GM18498 (cell line): ENCODE measurements around the gene NRG2.

Experiments
- ATAC-seq: cut with Tn5 transposase; IDR thresholded peaks from one replicate; pipeline ENCODE4 v1.9.1; 2021; ENCODE audit warnings: mild to moderate bottlenecking, moderate library complexity; ENCODE audit not compliant: unreplicated experiment

Gene NRG2

DNA sequence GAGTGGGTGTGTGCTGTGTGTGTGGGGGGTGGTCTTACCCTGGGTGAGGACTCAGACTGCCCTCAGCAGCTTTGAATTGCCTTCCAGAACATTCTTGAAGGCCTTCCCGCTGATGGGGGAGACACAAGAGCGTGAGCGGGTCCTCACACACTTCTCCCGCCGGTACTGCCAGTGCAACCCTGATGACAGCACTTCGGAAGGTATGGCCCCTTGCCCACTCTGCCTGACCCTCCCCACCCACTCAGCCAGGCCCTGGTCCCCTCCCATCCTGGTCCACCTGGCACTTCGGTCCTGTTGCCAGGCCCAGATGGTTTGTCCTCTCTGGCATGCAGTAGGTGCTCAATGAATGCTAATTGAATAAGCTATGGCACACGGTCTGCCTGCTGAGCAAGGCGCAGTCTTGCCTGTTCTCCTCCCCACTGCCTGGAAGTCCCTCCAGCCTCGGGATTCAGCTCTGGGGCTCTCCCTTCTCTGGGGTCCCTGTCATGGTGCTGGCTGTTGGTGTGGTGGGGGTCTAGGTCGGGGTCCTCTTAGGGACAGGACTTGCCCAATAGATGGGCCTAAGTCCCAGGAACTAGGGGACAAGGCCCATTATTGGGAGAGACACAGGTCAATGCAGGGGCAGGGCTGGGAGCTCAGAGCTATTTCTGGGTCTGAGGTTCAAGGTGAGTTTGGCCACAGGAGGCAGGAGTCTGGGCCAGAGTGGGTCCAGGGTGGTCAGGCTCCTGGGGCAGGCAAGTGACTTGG is 221.1 kb downstream of the NRG2 start:
- ATAC-seq, result no peak

DNA sequence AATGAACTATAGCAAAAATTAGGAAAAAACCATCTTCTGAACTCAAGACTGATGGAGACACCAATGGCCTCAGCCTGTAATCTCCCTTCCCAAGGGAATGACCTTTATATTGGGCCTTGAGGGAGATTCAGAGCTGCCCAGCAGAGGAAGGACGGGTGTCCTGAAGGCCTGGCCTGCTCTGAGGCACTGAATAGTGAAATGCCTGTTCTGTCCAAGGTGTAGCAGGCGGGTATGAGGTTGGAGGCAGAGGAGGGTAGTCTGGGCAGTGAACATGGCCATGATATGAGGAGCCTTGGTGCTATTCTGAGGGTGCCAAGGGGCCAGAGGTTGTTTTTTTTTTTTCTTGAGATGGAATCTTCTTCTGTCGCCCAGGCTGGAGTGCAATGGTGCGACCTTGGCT is 222.5 kb downstream of the NRG2 start:
- no peak for ATAC-seq

DNA sequence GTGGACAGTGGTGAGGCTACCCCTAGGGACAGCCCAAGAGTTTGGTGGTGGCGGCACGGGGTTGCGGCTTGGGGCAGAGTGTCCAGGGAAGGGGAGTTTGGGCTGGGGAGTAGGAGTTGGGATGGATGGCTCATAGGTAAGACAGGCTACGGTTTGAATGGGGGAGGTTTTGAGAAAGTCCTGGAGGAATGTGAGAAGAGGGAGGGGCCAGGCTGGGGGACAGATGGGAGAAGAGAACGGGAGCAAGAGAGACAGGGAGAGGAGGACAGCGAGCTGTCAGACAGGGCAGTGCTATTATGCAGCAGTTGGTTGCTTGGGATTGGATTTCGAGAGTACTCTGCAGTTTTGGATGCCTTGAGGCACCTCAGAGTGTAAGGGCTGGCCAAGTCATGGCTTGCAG is 223.0 kb downstream of the NRG2 start:
- ATAC-seq, result no peak

DNA sequence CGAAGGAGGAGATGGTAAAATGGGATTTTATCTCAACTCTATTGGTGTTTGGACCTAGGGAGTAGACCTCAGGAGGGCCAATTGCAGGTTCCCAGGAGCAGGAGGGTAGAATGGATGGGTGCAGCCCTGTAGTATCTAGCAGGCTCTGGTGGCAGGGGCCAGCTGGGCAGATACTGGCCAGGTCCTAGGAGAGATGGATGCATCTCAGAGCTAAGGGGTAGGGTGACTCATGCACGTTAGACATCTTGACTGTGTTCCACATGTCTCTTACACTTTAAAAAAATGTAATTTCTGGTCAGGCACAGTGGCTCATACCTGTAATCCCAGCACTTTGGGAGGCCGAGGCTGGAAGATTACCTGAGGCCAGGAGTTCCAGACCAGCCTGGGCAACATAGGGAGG is 225.1 kb downstream of the NRG2 start:
- no peak for ATAC-seq

DNA sequence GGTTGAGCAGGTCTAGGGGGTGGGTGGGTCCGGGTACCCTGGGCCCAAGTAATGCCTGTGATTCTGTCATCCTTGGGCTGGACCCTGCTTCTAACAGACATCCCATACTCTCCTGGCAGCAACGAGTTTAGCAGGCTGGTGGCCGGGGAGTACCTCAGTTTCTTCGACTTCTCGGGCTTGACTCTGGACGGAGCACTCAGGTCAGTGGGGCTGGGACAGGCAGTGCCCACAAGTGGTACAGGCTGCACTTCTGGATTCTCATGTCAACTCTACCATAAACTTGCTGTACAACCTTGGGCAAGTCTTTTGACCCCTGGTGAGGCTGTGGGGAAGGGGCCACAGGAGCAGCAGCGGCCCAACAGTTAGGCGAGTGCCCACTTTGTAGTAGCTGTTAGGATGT is 225.7 kb downstream of the NRG2 start:
- ATAC-seq, result no peak

DNA sequence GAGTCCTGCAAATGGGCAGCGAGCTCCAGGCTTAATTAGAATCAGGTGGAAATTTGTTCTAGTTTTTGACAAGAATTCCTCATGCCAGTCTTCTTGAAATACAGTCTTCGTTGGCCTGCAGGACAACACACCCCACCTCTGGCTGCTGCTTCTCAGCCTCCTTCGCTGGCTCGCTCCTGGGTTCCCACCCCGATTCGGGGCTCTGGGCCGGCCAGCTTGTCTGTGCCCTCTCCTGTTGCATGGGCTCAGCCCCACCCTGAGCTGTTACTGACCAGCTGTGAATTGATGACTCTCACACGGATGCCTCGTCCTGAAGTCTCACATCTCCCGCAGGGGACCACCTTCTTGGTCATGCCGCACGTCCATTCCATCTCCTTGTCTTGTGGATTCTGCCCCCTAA is 226.5 kb downstream of the NRG2 start:
- no peak for ATAC-seq

DNA sequence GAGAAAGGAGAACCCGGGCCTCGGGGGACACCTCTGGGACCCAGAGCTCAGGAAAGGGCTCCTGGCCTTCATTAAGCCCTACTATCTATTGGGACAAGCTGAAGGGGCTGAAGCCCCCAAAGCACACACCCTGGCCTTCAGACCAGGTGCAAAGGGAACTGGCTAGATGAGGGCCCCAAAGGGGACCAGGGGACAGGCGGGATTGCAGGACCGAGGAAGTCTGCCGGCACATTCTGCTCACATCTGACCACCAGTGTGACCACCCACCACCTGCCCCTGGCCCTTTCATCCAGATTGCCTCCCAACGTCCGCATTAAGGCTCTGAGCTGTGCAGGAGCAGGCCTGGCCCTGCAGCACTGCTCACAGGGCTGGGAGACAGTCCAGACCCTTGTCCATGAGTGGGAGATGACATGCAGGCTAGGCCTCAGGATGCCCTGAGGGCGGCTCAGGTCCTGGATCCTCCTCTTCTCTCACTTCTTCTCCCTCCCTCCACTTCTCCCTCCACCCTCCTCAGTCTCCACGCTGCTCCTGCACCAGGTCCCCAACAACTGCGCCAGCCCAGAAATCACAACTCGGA is 228.3 kb downstream of the NRG2 start:
- no peak for ATAC-seq

DNA sequence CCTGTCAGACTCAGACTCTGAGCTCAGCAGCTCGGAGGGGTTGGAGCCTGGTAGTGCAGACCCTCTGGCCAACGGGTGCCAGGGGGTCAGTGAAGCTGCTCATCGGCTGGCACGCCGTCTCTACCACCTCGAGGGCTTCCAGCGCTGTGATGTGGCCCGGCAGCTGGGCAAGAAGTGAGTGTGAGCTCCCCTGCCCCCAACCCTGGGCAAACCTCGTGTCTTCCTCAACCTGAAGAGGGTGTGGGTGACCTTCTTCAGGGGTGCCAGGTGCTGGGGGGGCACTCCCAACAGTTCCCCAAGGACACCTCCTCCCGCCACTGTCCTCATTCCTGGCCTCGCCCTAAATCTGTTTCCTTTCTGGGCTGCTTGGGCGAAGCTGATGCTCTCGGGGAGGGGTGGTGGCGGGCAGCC is 228.9 kb downstream of the NRG2 start:
- ATAC-seq, result no peak

DNA sequence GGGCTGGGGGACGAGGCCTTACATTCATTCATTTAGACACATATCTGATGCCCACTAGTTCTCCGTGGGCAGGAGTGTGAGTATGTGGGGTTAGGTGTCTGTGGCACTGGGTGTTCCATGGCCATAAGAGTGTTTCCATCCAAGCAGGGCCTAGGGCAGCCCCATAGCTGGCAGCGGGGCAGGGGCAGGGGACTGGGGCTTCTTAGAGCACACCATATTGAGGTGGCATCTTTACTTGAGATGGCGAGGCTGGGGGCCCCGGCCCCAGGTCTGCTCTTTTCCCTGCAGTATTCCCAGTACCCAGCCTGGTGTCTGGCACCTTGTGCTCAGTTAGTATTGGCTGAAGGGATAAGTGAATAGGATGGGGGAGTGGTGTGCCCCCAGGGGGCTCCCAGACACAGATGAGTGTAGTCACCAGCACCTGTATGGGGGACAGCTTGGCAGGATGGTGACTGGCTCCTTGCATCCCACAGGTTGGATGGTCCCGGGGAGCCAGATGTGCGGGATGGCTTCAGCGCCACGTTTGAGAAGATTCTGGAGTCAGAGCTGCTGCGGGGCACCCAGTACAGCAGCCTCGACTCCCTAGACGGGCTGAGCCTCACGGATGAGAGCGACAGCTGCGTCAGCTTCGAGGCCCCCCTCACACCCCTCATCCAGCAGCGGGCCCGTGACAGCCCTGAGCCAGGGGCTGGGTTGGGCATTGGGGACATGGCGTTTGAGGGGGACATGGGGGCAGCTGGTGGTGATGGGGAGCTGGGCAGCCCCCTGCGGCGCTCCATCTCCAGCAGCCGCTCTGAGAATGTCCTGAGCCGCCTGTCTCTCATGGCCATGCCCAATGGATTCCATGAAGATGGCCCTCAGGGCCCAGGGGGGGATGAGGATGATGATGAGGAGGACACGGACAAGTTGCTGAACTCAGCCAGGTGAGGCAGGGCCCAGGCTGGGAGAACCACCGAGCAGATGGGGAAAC is 230.0 kb downstream of the NRG2 start:
- ATAC-seq, result no peak

DNA sequence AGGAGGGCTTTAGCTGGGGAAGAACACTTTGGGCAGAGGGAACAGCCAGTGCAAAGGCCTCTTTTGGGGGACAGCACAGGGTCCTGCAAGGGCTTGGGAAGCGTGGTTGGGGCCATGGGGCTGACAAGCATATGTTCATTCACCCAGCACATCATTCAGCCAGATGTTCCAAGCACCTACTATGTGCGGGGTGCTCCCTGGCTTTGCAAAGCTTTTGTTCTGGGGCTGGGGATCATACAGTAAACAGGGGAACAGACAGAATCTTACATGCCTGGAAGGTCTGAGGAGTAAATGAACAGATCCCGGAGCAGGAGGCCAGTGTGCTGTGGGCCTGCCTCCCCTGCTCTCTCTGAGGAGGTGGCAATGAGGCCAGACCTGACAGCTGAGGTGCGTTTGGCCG is 230.8 kb downstream of the NRG2 start:
- no peak for ATAC-seq

DNA sequence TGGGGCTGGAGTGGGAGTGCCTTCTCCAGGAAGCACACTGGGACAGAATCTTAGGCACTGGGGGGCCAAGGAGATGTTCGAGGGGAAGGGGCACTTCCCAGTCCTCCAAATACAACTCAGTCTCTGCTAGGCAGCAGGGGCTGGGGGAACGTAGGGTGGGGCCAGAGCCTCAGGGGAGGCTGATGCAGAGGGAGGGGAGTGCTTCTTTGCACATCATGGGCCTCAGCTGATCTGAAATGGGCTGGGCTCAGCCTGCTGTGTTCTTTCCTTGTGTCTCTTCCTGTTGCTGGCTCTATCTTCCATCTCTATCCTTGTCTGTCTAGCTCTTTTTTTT is 231.9 kb downstream of the NRG2 start:
- no peak for ATAC-seq

DNA sequence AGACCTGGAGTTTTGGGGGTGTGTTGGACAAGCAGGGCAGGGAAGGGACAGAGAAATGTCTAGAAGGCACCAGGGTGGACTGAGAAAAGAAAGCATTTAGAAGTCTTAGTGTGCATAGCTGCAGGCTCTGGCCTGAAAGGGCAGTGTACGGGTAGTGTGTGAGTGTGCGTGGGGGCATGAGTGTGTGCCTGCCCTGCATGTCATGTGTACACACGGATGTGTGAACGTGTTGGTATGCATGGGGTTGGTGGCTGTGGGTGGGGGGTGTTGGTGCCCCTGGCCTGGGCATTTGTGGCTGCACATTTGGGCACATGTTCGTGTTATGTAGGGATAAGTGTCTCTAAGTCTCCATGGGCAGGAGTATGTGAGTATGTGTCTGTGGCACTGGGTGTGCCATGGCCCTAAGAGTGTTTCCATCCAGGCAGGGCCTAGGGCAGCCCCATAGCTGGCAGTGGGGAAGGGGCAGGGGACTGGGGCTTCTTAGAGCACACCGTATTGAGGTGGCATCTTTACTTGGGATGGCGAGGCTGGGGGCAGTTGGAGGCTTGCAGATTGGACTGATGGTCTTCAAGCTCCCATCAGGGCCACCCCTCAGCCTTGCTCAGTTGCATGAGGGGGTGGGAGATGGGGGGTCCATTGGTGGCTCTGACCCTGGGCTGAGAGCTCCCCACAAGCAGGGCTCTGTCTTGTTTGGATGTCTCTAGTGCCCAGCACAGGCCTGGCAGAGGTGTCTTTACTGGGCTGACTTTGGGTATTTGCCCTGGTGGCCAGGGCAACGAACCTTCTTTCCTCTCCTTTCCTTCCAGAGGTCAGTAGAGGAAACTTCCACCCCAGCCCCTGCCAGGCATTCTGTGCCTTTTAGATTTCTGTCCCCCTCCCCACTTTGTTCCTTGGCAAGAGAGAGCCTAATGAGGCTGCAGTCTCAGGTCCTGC is 232.5 kb downstream of the NRG2 start:
- ATAC-seq, result no peak

DNA sequence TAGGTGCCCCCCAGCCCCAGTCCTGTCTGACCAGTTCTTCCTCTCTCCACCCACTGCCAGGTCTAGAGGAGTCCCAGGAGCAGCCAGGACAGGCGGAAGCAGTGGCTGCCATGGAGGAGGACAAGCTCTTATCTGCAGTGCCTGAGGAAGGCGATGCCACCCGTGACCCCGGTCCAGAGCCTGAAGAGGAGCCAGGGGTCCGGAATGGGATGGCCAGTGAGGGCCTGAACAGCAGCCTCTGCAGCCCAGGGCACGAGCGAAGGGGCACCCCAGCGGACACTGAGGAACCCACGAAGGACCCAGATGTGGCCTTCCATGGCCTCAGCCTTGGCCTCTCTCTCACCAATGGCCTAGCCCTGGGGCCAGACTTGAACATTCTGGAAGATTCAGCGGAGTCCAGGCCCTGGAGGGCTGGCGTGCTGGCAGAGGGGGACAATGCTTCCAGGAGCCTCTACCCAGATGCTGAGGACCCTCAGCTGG is 233.7 kb downstream of the NRG2 start:
- ATAC-seq, result no peak

DNA sequence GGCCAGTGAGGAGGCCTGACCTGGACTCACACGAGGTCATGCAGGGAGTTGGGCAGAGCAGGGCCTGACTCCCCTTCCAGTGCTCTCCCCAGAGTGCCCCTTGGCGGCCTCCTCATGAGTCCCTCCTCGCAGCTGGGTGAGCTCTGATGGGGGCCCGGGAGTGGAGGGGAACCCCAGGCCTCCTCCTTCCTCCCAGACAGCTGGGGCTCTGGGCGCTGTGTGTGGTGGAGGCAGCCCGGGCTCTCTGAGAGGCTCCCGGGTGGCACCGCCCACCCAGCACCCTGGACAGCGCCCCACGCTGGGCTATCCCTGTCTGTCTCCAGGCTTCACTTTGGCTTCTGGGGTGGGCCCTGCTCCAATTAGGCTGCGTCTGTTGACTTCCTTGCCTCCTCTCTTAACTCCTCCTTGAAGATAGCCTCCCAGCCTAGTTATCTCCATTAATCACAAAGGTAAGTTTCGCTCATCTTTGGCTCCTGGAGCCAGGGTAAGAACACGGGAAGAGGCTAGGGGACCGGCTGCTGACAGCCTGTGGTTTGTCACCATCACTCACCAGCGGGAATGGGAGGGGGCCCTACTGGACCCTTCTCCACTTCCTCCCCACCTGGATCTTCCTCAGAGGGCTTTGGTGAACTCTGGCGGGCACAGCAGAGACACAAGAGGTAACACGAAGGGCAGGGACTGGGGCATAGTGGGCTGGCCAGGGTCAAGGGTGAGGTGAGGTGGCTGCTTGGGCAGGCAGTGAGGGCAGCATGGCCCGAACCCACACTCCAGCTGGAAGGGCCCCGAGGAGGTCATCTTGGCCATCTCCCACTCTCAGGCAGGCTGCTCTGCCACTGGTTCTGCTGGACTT is 234.4 kb downstream of the NRG2 start:
- no peak for ATAC-seq

DNA sequence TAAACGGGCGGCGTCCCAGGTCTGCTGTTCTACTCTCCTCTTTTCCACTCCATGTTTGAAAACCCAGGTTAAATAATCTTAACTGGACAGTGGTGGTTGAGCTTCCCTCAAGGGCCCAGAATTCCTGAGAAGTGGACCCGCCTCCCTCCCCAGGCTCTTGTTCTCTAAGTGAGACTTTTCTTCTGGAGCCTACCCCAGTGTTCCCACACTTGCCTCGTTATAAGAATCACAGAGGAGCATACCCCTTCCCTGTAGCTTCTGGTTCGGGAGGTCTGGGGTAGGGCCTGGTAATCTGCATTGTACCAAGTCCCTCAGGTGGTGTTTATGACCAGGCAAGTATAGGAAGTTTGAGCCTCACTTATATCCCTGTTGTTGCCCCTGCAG is 235.5 kb downstream of the NRG2 start:
- no peak for ATAC-seq

DNA sequence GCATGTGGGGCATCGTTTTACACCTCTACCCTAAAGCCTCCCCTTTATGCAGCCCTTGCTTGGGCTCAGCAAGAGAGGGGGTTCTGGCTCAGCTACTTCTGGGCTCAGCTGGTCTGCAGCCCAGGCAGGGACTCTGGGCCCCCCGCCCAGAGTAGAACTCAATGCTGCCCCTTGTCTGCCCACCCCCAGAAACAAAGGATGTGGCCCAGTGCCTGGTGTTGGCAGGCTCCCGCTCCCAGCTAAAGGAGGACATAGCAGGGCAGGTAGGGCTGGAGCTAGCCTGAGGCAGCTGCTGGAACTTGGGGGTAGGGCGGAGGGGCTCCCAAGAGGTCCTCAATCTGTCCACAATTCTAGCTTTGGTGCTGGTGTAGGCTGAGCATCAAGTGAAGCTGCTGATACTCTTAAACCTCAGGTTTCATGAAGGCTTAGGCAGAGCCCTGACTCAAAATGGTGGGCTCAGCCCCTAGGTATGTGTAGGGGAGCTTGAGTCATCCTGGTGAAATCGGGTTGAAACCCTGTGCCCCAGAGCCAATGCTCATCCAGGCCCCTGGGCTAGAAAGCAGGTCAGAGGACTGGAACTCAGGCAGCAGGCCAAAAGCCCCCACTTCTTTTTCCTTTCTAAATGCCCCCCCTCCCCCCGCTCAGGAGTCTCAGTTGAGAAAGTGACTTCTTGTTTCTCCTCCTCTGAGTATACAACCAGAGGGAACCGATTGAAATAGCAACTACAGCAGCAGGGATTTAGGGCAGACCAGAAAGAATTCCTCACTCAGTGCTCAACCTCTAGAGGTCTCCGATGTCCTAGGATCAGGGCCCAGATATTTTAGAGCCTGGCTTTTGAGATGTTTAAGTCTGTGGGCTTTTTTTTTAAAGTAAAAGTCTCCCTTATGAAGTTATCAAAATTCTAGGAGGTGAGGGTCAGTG is 236.1 kb downstream of the NRG2 start:
- no peak for ATAC-seq

DNA sequence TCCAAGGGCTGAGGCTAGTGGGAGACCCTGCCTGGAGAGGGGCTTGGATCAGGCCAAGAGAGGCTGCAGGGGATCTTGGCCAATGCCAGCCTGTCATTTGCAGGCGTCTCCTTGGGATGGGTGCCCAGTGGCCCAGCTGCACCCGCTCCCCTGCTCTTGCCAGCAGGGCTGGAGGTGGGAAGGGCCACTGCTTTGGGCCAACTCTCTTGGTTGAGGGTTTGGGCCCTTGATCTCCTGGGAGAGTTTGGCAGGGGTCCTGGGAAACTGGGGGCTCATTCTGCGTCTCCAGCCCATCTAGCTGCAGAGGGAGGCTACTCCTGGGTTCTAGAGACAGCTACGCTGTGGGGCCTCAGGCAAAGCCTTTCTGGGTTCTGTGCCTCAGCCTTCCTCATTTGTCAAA is 237.0 kb downstream of the NRG2 start:
- ATAC-seq, result no peak

DNA sequence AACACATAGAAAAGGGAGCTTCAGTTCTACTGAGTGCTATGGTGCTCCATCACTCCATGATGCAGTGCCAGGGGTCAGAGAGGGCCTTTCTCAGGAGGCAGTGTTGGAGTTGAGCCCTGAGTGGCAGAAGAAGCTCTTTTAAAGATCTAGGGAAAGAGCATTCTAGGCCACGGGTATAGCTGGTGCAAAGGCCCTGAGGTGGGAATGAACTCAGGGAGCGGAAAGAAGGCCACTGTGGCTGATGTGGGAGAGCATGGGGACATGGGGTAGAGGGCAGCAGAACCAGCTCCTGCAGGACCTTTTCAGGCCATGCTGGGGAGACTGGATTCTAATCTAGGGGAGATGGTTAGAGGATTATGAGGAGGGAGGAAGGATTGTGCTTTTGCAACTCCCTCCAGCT is 237.6 kb downstream of the NRG2 start:
- no peak for ATAC-seq
